ENCODE results near the gene RXFP2.

RXFP2 gene

GRCh38 chr13:31756346-31756745 lies 17.0 kb downstream of the RXFP2 start:
- no peak overlapping the region for H2AFZ ChIP-seq (ENCODE audit: low read length)
- TF ChIP-seq CTCF (conservative IDR thresholded peaks at IDR 0.05; ENCODE audit: low read length): no peak
- no peak for TF ChIP-seq EZH2phosphoT487 (IDR thresholded peaks at IDR 0.05; ENCODE audit: borderline replicate concordance)
- H3K4me2 ChIP-seq (ENCODE audit: low read depth, low read length, poor library complexity, severe bottlenecking): no peak overlapping the region
- H3K4me1 ChIP-seq (ENCODE audit: insufficient read depth, low read length, poor library complexity, severe bottlenecking): no peaks in the 10 kb centered on the region
- no peak overlapping the region for H3K9ac ChIP-seq (ENCODE audit: low read depth, low read length, poor library complexity, severe bottlenecking)
- H3K79me2 ChIP-seq (ENCODE audit: insufficient read depth, low read length): no peaks in the 10 kb centered on the region
- no peaks in the 10 kb centered on the region for H3K27me3 ChIP-seq (ENCODE audit: insufficient read depth, low read length, poor library complexity, severe bottlenecking)
- H3K36me3 ChIP-seq (ENCODE audit: insufficient read depth, low read length): no peaks in the 10 kb centered on the region
- no peaks in the 10 kb centered on the region for H3K9me2 ChIP-seq (replicated peaks; ENCODE audit: low read depth, low read length)
- no peaks in the 10 kb centered on the region for H4K20me1 ChIP-seq (ENCODE audit: insufficient read depth, low read length, poor library complexity, severe bottlenecking)
- no peak overlapping the region for H3K4me3 ChIP-seq (ENCODE audit: low read length, poor library complexity, severe bottlenecking)
- H3F3A ChIP-seq (ENCODE audit: low read depth): no peaks in the 10 kb centered on the region
- no peaks in the 10 kb centered on the region for H3K9me3 ChIP-seq (ENCODE audit: insufficient read depth, low read depth, low read length)

GRCh38 chr13:31761951-31762350 lies 22.6 kb downstream of the RXFP2 start:
- Histone ChIP-seq H3K4me3 (ENCODE audit: low read length, poor library complexity, severe bottlenecking) (no peak overlapping the region), H3F3A (ENCODE audit: low read depth) (no peaks in the 10 kb centered on the region), H3K27me3 (ENCODE audit: insufficient read depth, low read length, poor library complexity, severe bottlenecking) (no peaks in the 10 kb centered on the region), H3K9ac (ENCODE audit: low read depth, low read length, poor library complexity, severe bottlenecking) (no peak overlapping the region), H4K20me1 (ENCODE audit: insufficient read depth, low read length, poor library complexity, severe bottlenecking) (no peaks in the 10 kb centered on the region), H3K79me2 (ENCODE audit: insufficient read depth, low read length) (no peaks in the 10 kb centered on the region), H3K4me2 (ENCODE audit: low read depth, low read length, poor library complexity, severe bottlenecking) (no peak overlapping the region), H3K36me3 (ENCODE audit: insufficient read depth, low read length) (no peaks in the 10 kb centered on the region), H3K4me1 (ENCODE audit: insufficient read depth, low read length, poor library complexity, severe bottlenecking) (no peaks in the 10 kb centered on the region), H2AFZ (ENCODE audit: low read length) (no peak overlapping the region), H3K9me2 (replicated peaks; ENCODE audit: low read depth, low read length) (no peaks in the 10 kb centered on the region), H3K9me3 (ENCODE audit: insufficient read depth, low read depth, low read length) (no peaks in the 10 kb centered on the region)
- TF ChIP-seq EZH2phosphoT487 (IDR thresholded peaks at IDR 0.05; ENCODE audit: borderline replicate concordance) (no peak), CTCF (conservative IDR thresholded peaks at IDR 0.05; ENCODE audit: low read length) (no peak)

GRCh38 chr13:31764556-31764955 lies 25.2 kb downstream of the RXFP2 start:
- no peaks in the 10 kb centered on the region for H3K9me3 ChIP-seq (ENCODE audit: insufficient read depth, low read depth, low read length)
- no peak overlapping the region for H3K9ac ChIP-seq (ENCODE audit: low read depth, low read length, poor library complexity, severe bottlenecking)
- no peaks in the 10 kb centered on the region for H4K20me1 ChIP-seq (ENCODE audit: insufficient read depth, low read length, poor library complexity, severe bottlenecking)
- no peaks in the 10 kb centered on the region for H3K79me2 ChIP-seq (ENCODE audit: insufficient read depth, low read length)
- peaks cover 9% of the 10 kb centered on the region for H3K4me1 ChIP-seq (ENCODE audit: insufficient read depth, low read length, poor library complexity, severe bottlenecking)
- H3K9me2 ChIP-seq (replicated peaks; ENCODE audit: low read depth, low read length): no peaks in the 10 kb centered on the region
- no peak for TF ChIP-seq EZH2phosphoT487 (IDR thresholded peaks at IDR 0.05; ENCODE audit: borderline replicate concordance)
- no peak for TF ChIP-seq CTCF (conservative IDR thresholded peaks at IDR 0.05; ENCODE audit: low read length)
- no peaks in the 10 kb centered on the region for H3K27me3 ChIP-seq (ENCODE audit: insufficient read depth, low read length, poor library complexity, severe bottlenecking)
- no peak overlapping the region for H3K4me3 ChIP-seq (ENCODE audit: low read length, poor library complexity, severe bottlenecking)
- H3F3A ChIP-seq (ENCODE audit: low read depth): no peaks in the 10 kb centered on the region
- no peaks in the 10 kb centered on the region for H3K36me3 ChIP-seq (ENCODE audit: insufficient read depth, low read length)
- H2AFZ ChIP-seq (ENCODE audit: low read length): no peak overlapping the region
- H3K4me2 ChIP-seq (ENCODE audit: low read depth, low read length, poor library complexity, severe bottlenecking): no peak overlapping the region

Data from Loucy (cell line).